ENCODE results near the gene KIF3C. TPM values are rescaled to one million over a fixed set of nuclear protein-coding genes. Genes with fewer than 3 reads are reported as not detected.

The KIF3C gene
- polyA plus RNA-seq, 1 donor from 2014 or later = 53.6 TPM

DNA sequence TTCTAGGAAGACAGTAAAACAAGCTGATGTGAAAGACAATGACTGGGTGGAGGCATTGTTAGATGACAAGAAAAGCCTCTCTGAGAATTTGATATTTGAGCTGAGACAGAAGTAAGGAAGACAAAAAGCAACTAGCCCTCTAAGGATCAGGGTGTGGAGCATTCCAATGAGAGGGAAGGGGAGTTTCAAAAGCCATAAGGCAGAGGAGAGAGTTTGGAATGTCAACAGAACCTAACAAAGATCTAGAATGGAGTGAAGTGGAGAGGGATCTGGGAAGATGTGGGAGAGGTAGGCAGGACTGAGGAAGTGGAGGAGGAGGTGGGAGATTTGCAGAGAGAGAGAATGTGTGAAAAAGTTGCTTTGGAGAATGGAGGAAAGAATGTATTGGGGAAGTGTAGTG is 86.7 kb downstream of the KIF3C start:
- TF ChIP-seq, protein P1, sequence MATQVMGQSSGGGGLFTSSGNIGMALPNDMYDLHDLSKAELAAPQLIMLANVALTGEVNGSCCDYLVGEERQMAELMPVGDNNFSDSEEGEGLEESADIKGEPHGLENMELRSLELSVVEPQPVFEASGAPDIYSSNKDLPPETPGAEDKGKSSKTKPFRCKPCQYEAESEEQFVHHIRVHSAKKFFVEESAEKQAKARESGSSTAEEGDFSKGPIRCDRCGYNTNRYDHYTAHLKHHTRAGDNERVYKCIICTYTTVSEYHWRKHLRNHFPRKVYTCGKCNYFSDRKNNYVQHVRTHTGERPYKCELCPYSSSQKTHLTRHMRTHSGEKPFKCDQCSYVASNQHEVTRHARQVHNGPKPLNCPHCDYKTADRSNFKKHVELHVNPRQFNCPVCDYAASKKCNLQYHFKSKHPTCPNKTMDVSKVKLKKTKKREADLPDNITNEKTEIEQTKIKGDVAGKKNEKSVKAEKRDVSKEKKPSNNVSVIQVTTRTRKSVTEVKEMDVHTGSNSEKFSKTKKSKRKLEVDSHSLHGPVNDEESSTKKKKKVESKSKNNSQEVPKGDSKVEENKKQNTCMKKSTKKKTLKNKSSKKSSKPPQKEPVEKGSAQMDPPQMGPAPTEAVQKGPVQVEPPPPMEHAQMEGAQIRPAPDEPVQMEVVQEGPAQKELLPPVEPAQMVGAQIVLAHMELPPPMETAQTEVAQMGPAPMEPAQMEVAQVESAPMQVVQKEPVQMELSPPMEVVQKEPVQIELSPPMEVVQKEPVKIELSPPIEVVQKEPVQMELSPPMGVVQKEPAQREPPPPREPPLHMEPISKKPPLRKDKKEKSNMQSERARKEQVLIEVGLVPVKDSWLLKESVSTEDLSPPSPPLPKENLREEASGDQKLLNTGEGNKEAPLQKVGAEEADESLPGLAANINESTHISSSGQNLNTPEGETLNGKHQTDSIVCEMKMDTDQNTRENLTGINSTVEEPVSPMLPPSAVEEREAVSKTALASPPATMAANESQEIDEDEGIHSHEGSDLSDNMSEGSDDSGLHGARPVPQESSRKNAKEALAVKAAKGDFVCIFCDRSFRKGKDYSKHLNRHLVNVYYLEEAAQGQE (IDR thresholded peaks at IDR 0.05; ENCODE audit: borderline replicate concordance) = no peak
- TF ChIP-seq CTCF (IDR thresholded peaks at IDR 0.05; ENCODE audit: poor library complexity, severe bottlenecking) (no peak), POLR2AphosphoS5 (IDR thresholded peaks at IDR 0.05) (no peak), SMC3 (conservative IDR thresholded peaks at IDR 0.05; ENCODE audit: poor library complexity) (no peak), MXI1 (conservative IDR thresholded peaks at IDR 0.05; ENCODE audit: poor library complexity, severe bottlenecking) (no peak), RAD21 (conservative IDR thresholded peaks at IDR 0.05) (no peak), EZH2 (IDR thresholded peaks at IDR 0.05; ENCODE audit: borderline replicate concordance, insufficient read depth, low read length, poor library complexity, severe bottlenecking) (no peak), TAF1 (IDR thresholded peaks at IDR 0.05; ENCODE audit: low read depth) (no peak), EP300 (conservative IDR thresholded peaks at IDR 0.05; ENCODE audit: poor library complexity, severe bottlenecking) (no peak)
- Histone ChIP-seq H3K9me2 (ENCODE audit: insufficient read depth, low read length) (no peaks in the 10 kb centered on the region), H3K9me3 (ENCODE audit: low read length) (no peaks in the 10 kb centered on the region), H4K20me1 (ENCODE audit: insufficient read depth) (no peaks in the 10 kb centered on the region), H3K4me3 (ENCODE audit: low read length) (no peak overlapping the region), H3K27me3 (ENCODE audit: insufficient read depth, low read depth, low read length) (no peaks in the 10 kb centered on the region), H3K27ac (ENCODE audit: low read length) (no peak overlapping the region), H3K4me2 (ENCODE audit: low read length) (no peak overlapping the region), H3K79me2 (replicated peaks; ENCODE audit: insufficient read depth, low read length) (no peaks in the 10 kb centered on the region), H3F3A (ENCODE audit: insufficient read depth, low read length, poor library complexity, severe bottlenecking) (no peaks in the 10 kb centered on the region), H3K9ac (ENCODE audit: low read length) (no peak overlapping the region), H3K36me3 (ENCODE audit: insufficient read depth, low read length) (no peaks in the 10 kb centered on the region), H2AFZ (ENCODE audit: low read depth, low read length) (no peak overlapping the region)

DNA sequence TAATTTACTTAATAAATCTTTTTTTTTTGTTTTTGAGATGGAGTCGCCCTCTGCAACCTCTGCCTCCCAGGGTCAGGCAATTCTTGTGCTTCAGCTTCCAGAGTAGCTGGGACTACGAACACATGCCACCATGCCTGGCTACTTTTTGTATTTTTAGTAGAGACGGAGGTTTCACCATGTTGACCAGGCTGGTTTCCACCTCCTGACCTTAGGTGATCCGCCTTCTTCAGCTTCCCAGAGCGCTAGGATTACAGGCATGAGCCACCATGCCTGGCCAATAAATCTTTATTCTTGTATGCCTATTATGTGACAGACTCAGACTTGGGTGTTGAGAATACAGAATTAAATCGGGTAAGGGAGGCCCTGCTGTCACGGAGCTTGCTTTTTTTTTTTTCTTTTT is 87.3 kb downstream of the KIF3C start:
- no peaks in the 10 kb centered on the region for H3K9me3 ChIP-seq (ENCODE audit: low read length)
- no peaks in the 10 kb centered on the region for H3F3A ChIP-seq (ENCODE audit: insufficient read depth, low read length, poor library complexity, severe bottlenecking)
- no peak overlapping the region for H3K4me3 ChIP-seq (ENCODE audit: low read length)
- no peak overlapping the region for H3K27ac ChIP-seq (ENCODE audit: low read length)
- no peaks in the 10 kb centered on the region for H3K36me3 ChIP-seq (ENCODE audit: insufficient read depth, low read length)
- no peaks in the 10 kb centered on the region for H3K27me3 ChIP-seq (ENCODE audit: insufficient read depth, low read depth, low read length)
- H3K9ac ChIP-seq (ENCODE audit: low read length) = no peak overlapping the region
- H3K4me2 ChIP-seq (ENCODE audit: low read length) = no peak overlapping the region
- no peaks in the 10 kb centered on the region for H3K9me2 ChIP-seq (ENCODE audit: insufficient read depth, low read length)
- H3K79me2 ChIP-seq (replicated peaks; ENCODE audit: insufficient read depth, low read length) = no peaks in the 10 kb centered on the region
- no peak overlapping the region for H2AFZ ChIP-seq (ENCODE audit: low read depth, low read length)
- H4K20me1 ChIP-seq (ENCODE audit: insufficient read depth) = no peaks in the 10 kb centered on the region
- no peak for TF ChIP-seq RAD21 (conservative IDR thresholded peaks at IDR 0.05)
- TF ChIP-seq EP300 (conservative IDR thresholded peaks at IDR 0.05; ENCODE audit: poor library complexity, severe bottlenecking) = no peak
- no peak for TF ChIP-seq POLR2AphosphoS5 (IDR thresholded peaks at IDR 0.05)
- TF ChIP-seq, protein P1 (IDR thresholded peaks at IDR 0.05; ENCODE audit: borderline replicate concordance) = no peak
- TF ChIP-seq TAF1 (IDR thresholded peaks at IDR 0.05; ENCODE audit: low read depth) = no peak
- TF ChIP-seq MXI1 (conservative IDR thresholded peaks at IDR 0.05; ENCODE audit: poor library complexity, severe bottlenecking) = no peak
- TF ChIP-seq SMC3 (conservative IDR thresholded peaks at IDR 0.05; ENCODE audit: poor library complexity) = no peak
- TF ChIP-seq CTCF (IDR thresholded peaks at IDR 0.05; ENCODE audit: poor library complexity, severe bottlenecking) = no peak
- TF ChIP-seq EZH2 (IDR thresholded peaks at IDR 0.05; ENCODE audit: borderline replicate concordance, insufficient read depth, low read length, poor library complexity, severe bottlenecking) = no peak

All from neural cell (in vitro differentiated cells).